ENCODE data around the gene PARG.

DNA sequence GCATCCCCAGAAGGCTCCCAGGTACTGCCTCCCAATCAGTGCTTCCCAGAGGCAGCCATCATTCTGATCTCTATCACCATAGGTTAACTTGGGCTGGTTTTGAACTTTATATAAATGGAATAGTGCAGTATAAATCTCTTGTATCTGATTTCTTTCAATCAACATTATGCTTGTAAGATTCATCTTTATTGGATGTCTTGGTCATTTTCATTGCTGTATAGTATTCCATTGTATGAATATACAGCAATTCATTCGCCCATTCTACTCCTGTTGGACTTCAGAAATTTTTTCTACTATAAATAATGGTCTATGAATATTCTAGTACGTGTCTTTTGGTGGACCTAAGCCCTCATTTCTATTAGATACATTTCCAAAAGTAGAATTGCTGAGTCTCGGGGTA lies 163.6 kb downstream of the PARG start:
- TF ChIP-seq CTCF (IDR thresholded peaks at IDR 0.05) (no peak), POLR2A (IDR thresholded peaks at IDR 0.05) (no peak), POLR2AphosphoS5 (IDR thresholded peaks at IDR 0.05) (no peak), EP300 (IDR thresholded peaks at IDR 0.05; ENCODE audit: low read depth) (no peak)
